GM23338 (cell line): Measurements from ENCODE around the gene USP36. TPM values are rescaled to one million over a fixed set of nuclear protein-coding genes. Genes with fewer than 3 reads are reported as not detected.

ENCODE experiments used
- CTCF ChIP-seq, 2 experiments: fragments of 200-600 bp in 1 of 2; sonication (generic) in 1 of 2; conservative IDR thresholded peaks; 2 replicates each; pipeline versions ENCODE4 v1.5.1 to v1.6.1; 2016 to 2017; ENCODE audit warnings: antibody characterized with exemption in 2 of 2, low read depth in 2 of 2, mild to moderate bottlenecking in 2 of 2, moderate library complexity in 1 of 2
- EZH2phosphoT487 ChIP-seq: fragments of 200-600 bp; sonication (generic); IDR thresholded peaks from one replicate; pipeline ENCODE4 v1.8.1; 2018; ENCODE audit warnings: antibody characterized with exemption; ENCODE audit not compliant: unreplicated experiment
- JUNB ChIP-seq: IDR thresholded peaks from one replicate; pipeline ENCODE4 v1.6.1; 2016; ENCODE audit warnings: antibody characterized with exemption; ENCODE audit not compliant: unreplicated experiment
- REST ChIP-seq: IDR thresholded peaks from one replicate; pipeline ENCODE4 v1.6.1; 2018; ENCODE audit warnings: antibody characterized with exemption; ENCODE audit not compliant: unreplicated experiment
- STAT1 ChIP-seq: IDR thresholded peaks from one replicate; pipeline ENCODE4 v1.6.1; 2016; ENCODE audit warnings: antibody characterized with exemption; ENCODE audit not compliant: unreplicated experiment
- ZNF114 ChIP-seq: fragments of 250-450 bp; sonication (Bioruptor Pico); IDR thresholded peaks from 2 replicates; pipeline ENCODE4 v1.5.0; 2020; ENCODE audit warnings: mild to moderate bottlenecking, moderate library complexity
- ZNF462 ChIP-seq: fragments of 250-450 bp; sonication (Bioruptor Pico); IDR thresholded peaks from 2 replicates; pipeline ENCODE4 v1.5.0; 2020; ENCODE audit warnings: mild to moderate bottlenecking, moderate library complexity
- polyA plus RNA-seq: library from polyadenylated mRNA; unstranded; fragments of >200 nt; fragmentation: Nextera tagmentation; extraction: Ambion mirVana; gene quantifications from 2 replicates; pipeline ENCODE4 v1.2.1, GENCODE V29; 2016
- total RNA-seq: library from RNA; depleted of rRNA; stranded (reverse); fragments of >200 nt; shearing (Covaris generic); gene quantifications from 2 replicates; pipeline ENCODE4 v1.2.3, GENCODE V29; 2014

Gene USP36
- total and polyA plus RNA-seq, 2 experiments from 2014 or later, result 36.2 to 55.5 TPM

- TF ChIP-seq ZNF462 (CRISPR knock-in tag), result no peak
- no peak for TF ChIP-seq JUNB
- TF ChIP-seq ZNF114 (CRISPR knock-in tag), result no peak
- TF ChIP-seq EZH2phosphoT487, result no peak
- no peak for TF ChIP-seq REST
- no peak for TF ChIP-seq STAT1
- no peak for TF ChIP-seq CTCF (conservative IDR thresholded peaks at IDR 0.05; ENCODE audit: low read depth in 2 of 2)
Measured at GRCh38 chr17:78789149-78789662, 51.4 kb downstream of the USP36 start (continued).
